Pulmonary artery endothelial cell (primary cell): ENCODE measurements around the gene CCNL2. TPM values are rescaled to one million over a fixed set of nuclear protein-coding genes. Genes with fewer than 3 reads are reported as not detected.
"Not testable (repeated sequence)": the region's sequence is repeated elsewhere in the genome, so short reads cannot be mapped to it uniquely, and the experiment has no call there.

ENCODE experiments used
- DNase-seq: peaks from one replicate; pipeline ENCODE4 v3.0.0-alpha.2; 2011; ENCODE audit warnings: low read depth, low spot score
- total RNA-seq: library from RNA; depleted of rRNA; stranded (reverse); fragments of >200 nt; gene quantifications from 2 replicates; pipeline ENCODE4 v1.2.3, GENCODE V29; 2014

Gene CCNL2
- total RNA-seq, result 96.5 and 105 TPM in 2 replicates

DNA sequence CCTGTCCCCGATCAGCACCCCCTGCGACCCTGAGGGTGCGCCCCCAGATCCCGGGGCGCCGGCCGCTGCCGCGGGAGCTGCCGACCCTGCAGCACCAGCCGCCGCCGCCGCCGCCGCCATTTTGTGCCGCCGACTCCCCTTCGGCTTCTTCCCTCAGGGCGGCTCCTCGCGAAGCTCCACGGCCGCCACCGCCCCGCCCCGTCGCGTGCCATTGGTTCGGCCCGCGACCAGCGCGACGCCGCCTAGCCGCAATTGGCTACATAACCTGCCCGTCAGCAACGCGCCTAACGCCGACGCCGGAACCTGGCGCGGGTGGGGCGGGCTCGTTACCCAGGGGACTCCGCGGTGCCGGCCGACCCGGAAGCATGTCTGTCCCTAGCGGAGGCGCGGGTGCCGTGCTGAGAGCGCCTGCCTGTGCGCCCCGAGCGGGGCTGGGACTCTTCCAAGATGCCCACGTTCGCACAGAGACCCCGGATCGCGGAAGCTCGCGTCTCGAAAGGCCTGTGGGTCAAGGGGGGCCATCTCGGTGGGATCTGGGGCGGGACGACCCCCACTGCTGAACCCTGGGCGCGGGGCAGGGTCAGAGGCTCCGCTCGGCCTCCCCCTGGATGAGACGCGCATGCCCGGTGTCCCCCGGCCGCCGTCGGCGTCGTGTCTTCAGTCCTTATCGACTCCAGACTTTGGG lies at the start of gene CCNL2:
Gene CCNL2, minus strand, starts transcription at position 149 of the 685 bp plus-strand sequence. Its CDS starts 29 bp downstream, at position 120.
- DNase-seq, result peak; percentile 90

DNA sequence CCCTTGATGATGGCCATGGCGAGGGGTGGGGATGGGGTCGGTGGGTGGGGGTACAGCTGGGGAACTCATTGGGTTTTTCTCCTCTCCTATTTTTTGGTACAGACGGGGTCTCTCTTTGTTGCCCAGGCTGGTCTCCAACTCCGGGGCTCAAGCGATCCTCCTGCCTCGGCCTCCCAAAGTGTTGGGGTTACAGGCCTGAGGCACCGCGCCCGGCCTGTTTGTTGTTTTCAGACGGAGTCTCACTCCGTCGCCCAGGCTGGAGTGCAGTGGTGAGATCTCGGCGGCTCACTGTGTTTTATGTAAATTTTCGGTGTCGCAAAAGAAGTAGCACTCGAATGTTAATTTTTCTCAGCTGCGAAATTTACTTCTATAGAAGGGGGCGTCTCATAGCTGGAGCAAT lies 47.5 kb upstream of the CCNL2 start:
- not testable (repeated sequence) for DNase-seq

- DNase-seq, result no peak
Observed at GRCh38 chr1:1442069-1442770, 43.1 kb upstream of the CCNL2 start.

DNA sequence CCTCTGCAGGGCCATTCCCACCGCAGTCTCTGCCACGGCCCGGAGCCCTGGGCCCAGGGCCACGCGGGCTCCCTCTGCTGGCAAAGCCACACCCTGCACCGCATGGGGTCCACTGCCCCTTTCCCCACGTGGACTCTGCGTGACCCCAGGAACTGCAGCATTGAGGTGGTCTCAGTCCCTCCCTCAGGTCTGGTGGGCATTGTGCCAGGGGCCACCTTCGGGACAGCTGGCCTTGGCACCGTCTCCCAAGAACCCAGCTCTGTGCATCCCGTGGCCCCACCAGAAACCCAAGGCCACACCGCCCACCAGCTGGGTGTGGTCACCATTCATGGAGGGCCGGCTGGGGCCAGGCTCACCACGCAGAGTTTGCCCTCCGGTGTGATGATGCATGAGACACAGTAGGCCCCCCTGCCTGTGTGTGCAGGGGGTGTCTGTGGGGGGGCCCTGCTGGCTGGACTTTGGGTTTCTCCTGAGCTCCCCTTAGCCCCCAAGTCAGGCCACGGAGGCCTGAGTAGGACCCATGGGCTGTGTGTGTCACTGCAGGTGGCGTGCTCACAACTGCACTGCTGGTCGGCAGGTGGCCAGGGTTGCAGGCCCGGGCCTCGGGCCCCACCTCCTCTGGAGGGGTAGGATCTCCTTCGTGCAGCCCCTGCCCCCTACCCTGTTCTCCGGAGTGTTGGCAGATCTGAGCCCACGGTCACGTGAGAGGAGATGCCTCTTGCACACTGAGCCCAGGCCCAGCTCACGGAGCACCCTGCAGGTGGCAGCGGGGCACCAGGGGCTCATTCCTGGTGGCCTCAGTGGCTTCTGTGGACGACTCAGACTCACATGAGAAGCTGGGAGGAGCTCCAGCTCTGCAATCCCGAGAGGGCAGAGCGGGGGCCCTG lies 42.1 kb upstream of the CCNL2 start:
- DNase-seq, result no peak

GRCh38 chr1:1440262-1441001 lies 41.3 kb upstream of the CCNL2 start:
- DNase-seq, result no peak

GRCh38 chr1:1439546-1440261 lies 40.6 kb upstream of the CCNL2 start:
- DNase-seq, result no peak

GRCh38 chr1:1438531-1439381 lies 39.6 kb upstream of the CCNL2 start:
- DNase-seq, result no peak

DNA sequence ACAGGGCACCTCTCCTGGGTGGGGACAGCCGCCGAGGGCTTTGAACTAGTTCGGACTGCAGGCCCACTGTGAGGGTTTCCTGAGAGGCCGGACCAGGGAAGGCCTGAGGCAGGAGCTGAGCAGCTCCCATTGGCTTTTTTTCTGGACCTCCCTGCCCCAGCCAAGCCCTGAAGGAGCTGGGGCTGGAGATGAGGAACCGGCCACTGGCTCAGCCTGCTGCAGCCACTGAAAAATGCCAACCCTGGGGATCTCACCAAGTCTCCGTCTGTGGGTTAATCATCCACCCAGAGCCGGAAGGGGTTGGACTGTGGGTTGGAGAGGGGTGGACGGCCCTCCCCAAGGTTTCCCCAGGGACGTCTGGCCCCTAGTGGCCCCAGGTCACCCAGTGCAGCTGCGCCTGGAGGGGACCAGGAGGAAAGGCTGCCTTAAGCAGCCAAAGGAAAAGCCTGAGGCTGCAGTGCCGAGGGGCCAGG lies 38.8 kb upstream of the CCNL2 start:
- DNase-seq, result no peak

DNA sequence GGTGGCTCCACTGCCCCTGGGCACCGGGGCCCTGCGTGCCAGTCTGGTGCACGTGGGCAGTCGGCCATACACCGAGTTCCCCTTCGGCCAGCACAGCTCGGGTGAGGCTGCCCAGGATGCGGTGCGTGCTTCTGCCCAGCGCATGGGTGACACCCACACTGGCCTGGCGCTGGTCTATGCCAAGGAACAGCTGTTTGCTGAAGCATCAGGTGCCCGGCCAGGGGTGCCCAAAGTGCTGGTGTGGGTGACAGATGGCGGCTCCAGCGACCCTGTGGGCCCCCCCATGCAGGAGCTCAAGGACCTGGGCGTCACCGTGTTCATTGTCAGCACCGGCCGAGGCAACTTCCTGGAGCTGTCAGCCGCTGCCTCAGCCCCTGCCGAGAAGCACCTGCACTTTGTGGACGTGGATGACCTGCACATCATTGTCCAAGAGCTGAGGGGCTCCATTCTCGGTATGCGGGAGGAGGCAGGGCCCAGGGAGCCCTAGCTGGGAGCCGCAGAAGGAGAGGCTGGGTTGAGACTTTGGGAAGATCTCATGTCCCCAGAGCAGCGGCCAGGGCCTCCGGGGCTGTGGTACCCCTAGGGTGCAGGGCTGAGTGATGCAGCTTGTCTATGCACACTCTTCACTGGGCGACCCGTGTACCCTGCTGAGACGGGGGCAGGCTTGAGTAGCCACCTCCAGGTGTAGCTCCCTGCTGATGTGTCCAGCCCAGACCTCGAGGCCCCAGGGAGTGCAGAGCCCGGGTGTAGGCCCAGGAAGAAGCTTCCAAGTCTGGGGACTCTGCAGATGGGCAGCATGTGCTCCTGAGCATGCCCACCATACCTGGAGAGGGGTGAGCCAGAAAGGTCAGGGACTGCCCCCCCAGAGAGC lies 38.1 kb upstream of the CCNL2 start:
- DNase-seq, result no peak

- no peak for DNase-seq
Observed at GRCh38 chr1:1436630-1437032, 37.5 kb upstream of the CCNL2 start.

DNA sequence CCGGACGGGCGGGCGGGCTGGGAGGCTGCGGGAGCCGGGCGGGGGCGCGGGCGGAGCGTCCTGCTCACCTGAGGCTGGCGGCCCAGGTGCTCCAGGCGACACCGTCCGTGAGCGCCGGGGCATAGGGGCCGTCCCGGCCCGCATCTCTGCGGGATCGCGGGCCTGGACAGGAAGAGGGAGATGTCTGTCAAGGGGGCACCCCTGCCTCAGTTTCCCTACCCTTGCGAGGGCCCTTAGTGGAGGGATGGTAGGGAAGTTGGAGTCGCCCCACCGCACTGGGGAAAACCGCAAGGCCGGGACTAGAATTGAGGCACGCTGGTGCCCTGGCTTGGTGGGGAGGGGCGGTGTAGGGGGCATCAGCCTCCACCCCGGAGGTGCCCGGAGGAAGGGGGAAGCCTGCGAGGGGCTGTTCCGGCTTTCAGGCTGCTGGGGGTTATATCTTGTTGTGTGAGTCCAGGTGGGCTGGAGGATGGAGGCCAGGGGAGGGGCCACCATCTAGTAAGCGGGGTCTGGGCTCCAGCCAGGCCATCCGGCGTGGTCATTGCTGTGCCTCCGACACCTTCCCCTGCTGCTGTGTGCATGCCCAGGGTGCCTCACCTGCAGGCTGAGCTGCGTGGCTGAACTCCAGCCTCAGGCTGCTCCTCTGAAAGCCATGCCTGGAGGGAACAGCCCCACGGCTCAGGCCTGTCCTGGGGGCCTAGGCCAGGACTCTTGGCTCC lies 36.9 kb upstream of the CCNL2 start:
- DNase-seq, result no peak

DNA sequence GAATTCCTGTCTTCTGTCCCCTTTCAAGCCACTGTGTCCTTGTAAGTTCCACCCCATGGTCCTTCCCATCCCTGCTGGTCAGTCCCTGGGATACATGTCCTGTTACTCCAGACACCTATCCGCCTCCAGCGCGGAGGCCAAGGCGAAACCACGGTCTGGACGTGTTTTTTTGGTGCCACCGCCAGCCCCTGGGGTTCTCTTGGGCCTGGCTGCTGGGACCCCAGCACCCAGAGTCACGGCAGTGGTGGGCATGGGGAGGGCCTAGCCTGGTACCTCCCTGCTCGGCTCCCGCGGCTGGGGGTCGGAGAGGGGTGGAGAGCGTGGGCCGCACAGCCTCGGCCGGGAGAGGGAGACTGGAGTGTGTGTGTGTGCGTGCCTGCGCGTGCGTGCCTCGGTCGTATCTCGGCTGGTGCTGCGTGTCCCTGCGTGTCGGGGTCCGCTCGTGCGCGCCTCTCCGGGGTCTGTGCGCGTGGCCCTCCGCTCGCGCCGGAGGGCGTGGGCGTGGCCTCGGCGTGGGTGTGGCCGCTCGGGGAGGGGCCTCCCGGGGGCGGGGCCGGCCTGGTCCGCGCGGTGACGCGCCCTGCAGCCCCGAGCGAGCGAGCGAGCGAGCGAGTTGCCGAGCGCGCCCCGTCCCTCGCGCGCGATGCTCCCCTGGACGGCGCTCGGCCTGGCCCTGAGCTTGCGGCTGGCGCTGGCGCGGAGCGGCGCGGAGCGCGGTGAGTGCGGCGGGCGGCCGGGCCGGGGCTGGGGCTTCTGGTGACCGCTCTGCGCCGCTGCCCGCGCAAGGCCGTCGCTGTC lies 36.2 kb upstream of the CCNL2 start, which contains the start of gene VWA1:
Gene VWA1, plus strand, starts transcription at position 585 of the 798 bp plus-strand sequence. Its CDS starts 59 bp downstream, at position 644.
- no peak for DNase-seq

DNA sequence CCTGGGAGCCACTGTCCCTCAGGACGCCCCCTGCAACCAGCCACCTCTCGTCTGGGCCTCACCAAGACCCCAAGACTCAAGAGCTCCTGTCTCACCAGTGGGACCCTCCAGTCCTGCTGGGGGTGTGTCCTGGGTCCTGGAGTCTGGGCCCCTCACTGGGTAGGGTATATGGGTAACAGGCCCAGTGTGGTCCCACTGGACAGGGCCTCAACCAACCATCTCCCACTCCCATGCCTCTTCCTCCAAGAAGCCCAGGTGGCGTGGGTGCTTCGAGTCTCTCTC lies 35.6 kb upstream of the CCNL2 start:
- DNase-seq, result no peak

DNA sequence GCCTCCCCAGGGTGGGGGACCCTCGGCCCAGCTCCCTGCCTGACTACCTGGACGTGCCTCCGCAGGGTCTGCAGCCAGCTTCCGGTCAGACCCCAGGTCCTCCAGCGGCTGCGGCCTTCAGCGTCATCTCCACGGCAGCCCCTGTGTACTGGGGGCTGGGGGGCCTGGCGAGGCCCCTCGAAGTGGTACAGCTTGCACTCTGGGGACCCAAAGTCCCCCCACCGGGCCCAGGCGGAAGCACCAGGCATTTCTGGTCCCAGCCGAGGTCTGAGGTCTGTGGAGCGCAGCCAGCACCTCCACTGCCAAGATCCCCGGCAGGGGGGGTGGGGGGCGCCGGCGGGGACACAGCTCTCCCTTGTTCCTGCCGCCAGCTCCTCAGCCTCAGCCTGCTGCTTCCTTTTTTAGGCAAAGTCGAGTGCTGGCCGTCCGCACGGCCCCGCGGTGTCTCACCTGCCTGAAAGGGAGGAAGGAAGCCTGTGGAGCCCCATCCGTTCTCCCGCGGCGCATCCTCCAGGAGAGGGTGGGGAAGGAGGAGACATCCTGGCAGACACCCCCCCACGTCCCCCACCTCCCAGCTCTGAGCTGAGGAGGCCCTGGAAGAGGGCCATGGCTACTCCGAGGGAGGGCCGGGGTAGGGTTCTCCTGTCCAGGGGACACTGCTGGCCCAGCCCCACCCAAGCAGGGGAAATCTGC lies 35.1 kb upstream of the CCNL2 start:
- no peak for DNase-seq

DNA sequence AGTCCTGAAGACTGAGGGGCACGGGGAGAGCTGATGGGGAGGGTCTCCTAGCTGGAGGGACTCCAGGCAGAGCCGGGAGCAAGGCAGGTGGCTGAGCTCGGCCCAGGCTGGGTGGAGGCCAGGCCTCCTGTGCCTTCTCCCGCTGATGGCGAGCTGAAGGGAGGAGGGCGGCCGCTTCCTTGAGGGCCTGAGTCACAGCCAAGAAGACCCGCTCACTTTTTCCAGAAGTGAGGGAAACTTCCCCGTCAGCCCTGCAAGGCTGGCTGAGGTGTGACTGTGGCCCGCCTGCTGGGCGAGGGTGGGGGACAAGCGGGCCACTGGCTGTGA lies 34.6 kb upstream of the CCNL2 start:
- DNase-seq, result peak; percentile 30

DNA sequence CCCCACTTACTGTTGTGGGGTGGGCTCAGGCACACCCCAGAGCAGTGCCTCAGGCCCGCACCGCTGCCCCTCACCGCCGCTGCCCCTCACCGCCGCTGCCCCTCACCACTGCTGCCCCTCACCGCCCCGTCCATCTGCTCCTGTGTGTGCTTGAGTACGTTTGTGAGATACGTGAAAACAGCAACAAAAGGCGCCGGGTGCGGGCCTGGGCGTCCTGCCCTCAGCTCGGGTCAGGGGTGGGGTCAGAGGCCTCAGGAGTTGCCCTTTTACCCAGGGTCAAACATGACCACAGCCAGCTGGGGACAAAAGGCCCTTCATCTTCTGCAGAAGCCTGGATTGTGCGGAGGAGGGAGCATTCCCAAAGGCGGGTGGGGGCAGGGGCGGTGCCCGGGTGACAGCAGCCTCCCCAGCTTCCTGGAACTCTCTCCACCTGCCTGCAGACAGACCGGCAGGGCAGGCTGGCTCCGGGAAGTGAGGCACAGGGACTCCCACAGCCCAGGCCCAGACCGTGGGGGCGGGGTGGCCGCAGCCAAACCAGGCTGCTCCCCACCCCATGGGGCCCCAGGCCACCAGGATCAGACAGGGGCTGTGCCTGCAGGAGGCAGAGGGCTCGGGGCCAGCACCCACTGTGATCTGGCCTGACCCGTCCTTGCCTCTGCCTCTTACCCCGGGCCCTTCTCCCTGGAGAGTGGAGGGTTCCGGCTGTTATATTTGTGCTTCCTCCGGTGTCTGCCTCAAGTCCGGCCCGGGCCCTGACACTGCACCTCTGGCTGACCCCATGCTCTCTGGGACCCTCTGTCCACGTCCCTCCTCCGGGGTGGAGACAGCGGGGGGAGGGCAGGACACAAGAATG lies 34.0 kb upstream of the CCNL2 start:
- no peak for DNase-seq
